ENCODE measurements around the gene FAM117A. TPM values are rescaled to one million over a fixed set of nuclear protein-coding genes. Genes with fewer than 3 reads are reported as not detected.

Gene FAM117A
- total RNA-seq, 1 experiment from 2014 or later: 9.7 TPM

DNA sequence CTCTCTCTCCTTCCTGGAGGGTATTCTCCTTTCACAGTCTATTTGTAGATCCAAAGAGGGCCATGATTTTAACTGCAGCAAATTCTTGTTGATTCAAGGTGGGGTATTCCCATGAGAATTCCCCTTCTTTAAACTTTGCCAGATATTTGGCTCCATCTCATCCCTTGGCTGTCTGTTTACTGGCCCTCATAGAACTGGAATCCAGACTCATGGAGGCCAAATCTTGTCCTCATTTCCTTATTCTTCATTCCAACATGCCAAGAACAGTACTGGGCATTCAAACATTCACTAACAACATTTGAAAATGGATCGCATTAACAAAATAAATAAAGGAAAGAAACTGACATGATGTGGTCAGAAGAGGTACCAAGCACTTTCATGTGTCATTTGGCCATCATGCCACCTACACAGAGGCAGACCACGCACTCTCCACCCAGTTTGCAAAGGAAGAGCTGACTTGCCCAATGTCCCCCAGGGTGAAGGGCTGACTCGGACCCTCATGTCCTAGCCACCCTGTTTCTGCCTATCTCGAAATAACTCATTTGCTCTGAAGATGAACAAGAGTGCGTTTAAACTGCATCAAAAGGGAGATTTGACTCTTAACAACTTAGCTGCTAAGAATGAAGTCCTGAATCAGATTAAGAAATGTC is 33.0 kb downstream of the FAM117A start:
- no peaks in the 10 kb centered on the region for H3K79me2 ChIP-seq (ENCODE audit: low read length)
- POLR2A ChIA-PET (ENCODE audit: unreplicated experiment): no interaction called here
- H3K27me3 ChIP-seq (ENCODE audit: low read length): no peaks in the 10 kb centered on the region
- CTCF ChIA-PET: interaction anchor here (0.6 kb wide), 1 partner anchor 33 kb away, joined by 3 read pairs; the partner anchor contains the start of gene FAM117A
- no peaks in the 10 kb centered on the region for H3K9me3 ChIP-seq (ENCODE audit: low read length)
- no peaks in the 10 kb centered on the region for H3K36me3 ChIP-seq (ENCODE audit: low read depth, low read length)
- no peak overlapping the region for H2AFZ ChIP-seq (ENCODE audit: low read length)
- H3K4me1 ChIP-seq (ENCODE audit: insufficient read depth, low read length): no peaks in the 10 kb centered on the region
- H3K4me2 ChIP-seq (ENCODE audit: low read length): no peak overlapping the region
- no peak for DNase-seq
- ATAC-seq: no peak
- no peaks in the 10 kb centered on the region for H4K20me1 ChIP-seq (ENCODE audit: low read length)
- intact Hi-C loops (cut with micrococcal nuclease): no loop called here
- no TSS peak for BruUV-seq (replicated peaks)
- TF ChIP-seq EZH2phosphoT487 (IDR thresholded peaks at IDR 0.05; ENCODE audit: borderline replicate concordance, low read length) (no peak), EZH2 (IDR thresholded peaks at IDR 0.05; ENCODE audit: low read length, unreplicated experiment) (no peak)
- TF ChIP-seq, protein P1, sequence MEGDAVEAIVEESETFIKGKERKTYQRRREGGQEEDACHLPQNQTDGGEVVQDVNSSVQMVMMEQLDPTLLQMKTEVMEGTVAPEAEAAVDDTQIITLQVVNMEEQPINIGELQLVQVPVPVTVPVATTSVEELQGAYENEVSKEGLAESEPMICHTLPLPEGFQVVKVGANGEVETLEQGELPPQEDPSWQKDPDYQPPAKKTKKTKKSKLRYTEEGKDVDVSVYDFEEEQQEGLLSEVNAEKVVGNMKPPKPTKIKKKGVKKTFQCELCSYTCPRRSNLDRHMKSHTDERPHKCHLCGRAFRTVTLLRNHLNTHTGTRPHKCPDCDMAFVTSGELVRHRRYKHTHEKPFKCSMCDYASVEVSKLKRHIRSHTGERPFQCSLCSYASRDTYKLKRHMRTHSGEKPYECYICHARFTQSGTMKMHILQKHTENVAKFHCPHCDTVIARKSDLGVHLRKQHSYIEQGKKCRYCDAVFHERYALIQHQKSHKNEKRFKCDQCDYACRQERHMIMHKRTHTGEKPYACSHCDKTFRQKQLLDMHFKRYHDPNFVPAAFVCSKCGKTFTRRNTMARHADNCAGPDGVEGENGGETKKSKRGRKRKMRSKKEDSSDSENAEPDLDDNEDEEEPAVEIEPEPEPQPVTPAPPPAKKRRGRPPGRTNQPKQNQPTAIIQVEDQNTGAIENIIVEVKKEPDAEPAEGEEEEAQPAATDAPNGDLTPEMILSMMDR (conservative IDR thresholded peaks at IDR 0.05; ENCODE audit: low read depth, low read length): no peak
- no peak overlapping the region for H3K27ac ChIP-seq (ENCODE audit: low read length)
- H3K9ac ChIP-seq (ENCODE audit: low read length): no peak overlapping the region
- no peaks in the 10 kb centered on the region for H3K9me2 ChIP-seq (replicated peaks; ENCODE audit: low read length)
- no peaks in the 10 kb centered on the region for H3F3A ChIP-seq (ENCODE audit: low read length, unreplicated experiment)
- H3K4me3 ChIP-seq (ENCODE audit: low read length): no peak overlapping the region

DNA sequence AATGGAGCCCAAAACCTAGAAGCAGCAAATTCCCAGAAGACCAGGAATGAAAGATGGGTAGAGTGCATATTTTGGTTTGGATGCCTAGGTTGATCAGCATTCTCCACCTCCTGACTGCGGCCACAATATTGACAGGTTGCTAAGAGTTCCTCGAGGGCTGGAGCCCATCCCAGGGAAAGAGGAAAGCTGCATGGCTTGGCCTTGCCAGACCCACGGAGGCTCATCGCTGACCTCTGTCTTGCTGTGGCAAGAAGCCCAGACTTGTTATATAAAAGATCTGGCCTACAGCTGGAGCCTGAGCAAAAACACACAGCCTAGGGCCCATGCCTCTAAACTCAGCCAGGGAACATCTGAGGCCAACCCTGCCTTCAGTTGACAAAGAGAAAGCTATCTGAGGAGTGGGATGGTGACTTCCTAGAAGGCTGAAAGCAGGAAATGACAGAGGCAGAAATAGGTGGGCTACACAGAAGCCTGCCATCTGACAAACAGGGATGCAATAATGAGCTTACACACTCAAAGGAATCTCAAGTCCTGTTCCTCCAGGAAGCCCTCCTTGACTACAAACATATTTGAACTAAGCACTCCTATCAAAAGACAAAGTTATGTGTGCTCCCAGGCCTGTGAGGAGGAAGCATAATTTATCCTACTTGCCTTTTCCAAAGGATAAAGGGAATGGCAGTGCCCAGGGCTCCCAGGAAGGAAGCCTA is 33.7 kb downstream of the FAM117A start:
- no TSS peak for BruUV-seq (replicated peaks)
- no peaks in the 10 kb centered on the region for H3K9me2 ChIP-seq (replicated peaks; ENCODE audit: low read length)
- intact Hi-C loops (cut with micrococcal nuclease): no loop called here
- no peaks in the 10 kb centered on the region for H3K4me1 ChIP-seq (ENCODE audit: insufficient read depth, low read length)
- no peak overlapping the region for H3K4me3 ChIP-seq (ENCODE audit: low read length)
- H2AFZ ChIP-seq (ENCODE audit: low read length): no peak overlapping the region
- no peaks in the 10 kb centered on the region for H3K27me3 ChIP-seq (ENCODE audit: low read length)
- no peaks in the 10 kb centered on the region for H3F3A ChIP-seq (ENCODE audit: low read length, unreplicated experiment)
- H3K9me3 ChIP-seq (ENCODE audit: low read length): no peaks in the 10 kb centered on the region
- CTCF ChIA-PET: interaction anchor here (0.6 kb wide), 2 partner anchors 34 to 98 kb away, joined by 3 read pairs; partner anchors contain the start of gene FAM117A
- POLR2A ChIA-PET (ENCODE audit: unreplicated experiment): no interaction called here
- H3K27ac ChIP-seq (ENCODE audit: low read length): no peak overlapping the region
- ATAC-seq (peak; percentile 71), DNase-seq (no peak)
- H3K79me2 ChIP-seq (ENCODE audit: low read length): no peaks in the 10 kb centered on the region
- no peaks in the 10 kb centered on the region for H3K36me3 ChIP-seq (ENCODE audit: low read depth, low read length)
- H3K9ac ChIP-seq (ENCODE audit: low read length): no peak overlapping the region
- no peaks in the 10 kb centered on the region for H4K20me1 ChIP-seq (ENCODE audit: low read length)
- TF ChIP-seq EZH2phosphoT487 (IDR thresholded peaks at IDR 0.05; ENCODE audit: borderline replicate concordance, low read length) (no peak), EZH2 (IDR thresholded peaks at IDR 0.05; ENCODE audit: low read length, unreplicated experiment) (no peak)
- TF ChIP-seq, protein P1 (conservative IDR thresholded peaks at IDR 0.05; ENCODE audit: low read depth, low read length): no peak
- no peak overlapping the region for H3K4me2 ChIP-seq (ENCODE audit: low read length)

DNA sequence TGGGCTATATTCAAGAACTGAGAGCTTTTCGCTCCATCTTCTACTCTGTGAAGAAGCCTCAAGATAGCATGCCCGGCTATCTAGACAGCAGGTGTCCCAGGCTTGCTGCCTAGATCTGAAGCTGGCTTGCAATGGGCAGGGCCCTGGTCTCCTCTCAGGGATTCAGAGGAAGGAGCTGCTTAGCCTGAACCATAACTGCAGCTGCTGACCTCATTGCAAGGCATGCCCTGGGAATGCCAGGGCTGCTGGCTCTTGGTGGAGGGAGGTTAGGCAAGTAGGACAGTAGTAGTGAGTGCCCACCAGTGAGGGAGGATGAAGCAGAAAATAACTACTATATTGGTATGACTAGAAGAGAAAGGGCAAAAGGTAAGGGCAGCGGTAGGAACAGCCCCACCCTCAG is 34.9 kb downstream of the FAM117A start:
- H3K4me1 ChIP-seq (ENCODE audit: insufficient read depth, low read length): no peaks in the 10 kb centered on the region
- H3K9me3 ChIP-seq (ENCODE audit: low read length): no peaks in the 10 kb centered on the region
- no peaks in the 10 kb centered on the region for H3K36me3 ChIP-seq (ENCODE audit: low read depth, low read length)
- no peak overlapping the region for H3K27ac ChIP-seq (ENCODE audit: low read length)
- ChIA-PET CTCF (no interaction called here), POLR2A (ENCODE audit: unreplicated experiment) (no interaction called here)
- H3K79me2 ChIP-seq (ENCODE audit: low read length): no peaks in the 10 kb centered on the region
- no peak overlapping the region for H3K4me2 ChIP-seq (ENCODE audit: low read length)
- BruUV-seq (replicated peaks): no TSS peak
- intact Hi-C loops (cut with micrococcal nuclease): no loop called here
- no peaks in the 10 kb centered on the region for H3F3A ChIP-seq (ENCODE audit: low read length, unreplicated experiment)
- no peaks in the 10 kb centered on the region for H3K27me3 ChIP-seq (ENCODE audit: low read length)
- no peak overlapping the region for H3K9ac ChIP-seq (ENCODE audit: low read length)
- no peak overlapping the region for H3K4me3 ChIP-seq (ENCODE audit: low read length)
- no peaks in the 10 kb centered on the region for H3K9me2 ChIP-seq (replicated peaks; ENCODE audit: low read length)
- TF ChIP-seq EZH2phosphoT487 (IDR thresholded peaks at IDR 0.05; ENCODE audit: borderline replicate concordance, low read length) (no peak), EZH2 (IDR thresholded peaks at IDR 0.05; ENCODE audit: low read length, unreplicated experiment) (no peak)
- TF ChIP-seq, protein P1 (conservative IDR thresholded peaks at IDR 0.05; ENCODE audit: low read depth, low read length): no peak
- H2AFZ ChIP-seq (ENCODE audit: low read length): no peak overlapping the region
- DNase-seq (no peak), ATAC-seq (no peak)
- no peaks in the 10 kb centered on the region for H4K20me1 ChIP-seq (ENCODE audit: low read length)

Data from PC-3 (cell line).